Endothelial cell of umbilical vein (primary cell): ENCODE measurements around the gene KLF13.

ENCODE experiments used
- CTCF ChIP-seq, 2 donors: IDR thresholded peaks; 1 replicate in 1 of 2; 2 replicates in 1 of 2; pipeline ENCODE4 v1.5.1; 2011; ENCODE audit warnings: low read length in 2 of 2, mild to moderate bottlenecking in 2 of 2, moderate library complexity in 2 of 2, control low read depth in 1 of 2, inconsistent platforms in 1 of 2, low read depth in 1 of 2; ENCODE audit not compliant: insufficient read depth in 1 of 2; ENCODE audit errors: extremely low read depth in 1 of 2
- POLR2AphosphoS5 ChIP-seq: IDR thresholded peaks from 2 replicates; pipeline ENCODE4 v1.6.1; 2012; ENCODE audit warnings: low read depth, mild to moderate bottlenecking, control low read depth, low read length, moderate library complexity; ENCODE audit not compliant: insufficient read depth

- TF ChIP-seq CTCF (IDR thresholded peaks at IDR 0.05; ENCODE audit: extremely low read depth in 1 of 2, insufficient read depth in 1 of 2, low read depth in 1 of 2, low read length in 2 of 2) (no peak), POLR2AphosphoS5 (no peak)
Observed at GRCh38 chr15:31325595-31326155, 960 bp upstream of the KLF13 start.
